GM10847 (cell line): ENCODE data around the gene MPPED2.

Source experiments
- POLR2A ChIP-seq: IDR thresholded peaks from 2 replicates; pipeline ENCODE4 v1.6.1; 2011; ENCODE audit not compliant: insufficient read length; ENCODE audit errors: extremely low read depth

The MPPED2 gene

DNA sequence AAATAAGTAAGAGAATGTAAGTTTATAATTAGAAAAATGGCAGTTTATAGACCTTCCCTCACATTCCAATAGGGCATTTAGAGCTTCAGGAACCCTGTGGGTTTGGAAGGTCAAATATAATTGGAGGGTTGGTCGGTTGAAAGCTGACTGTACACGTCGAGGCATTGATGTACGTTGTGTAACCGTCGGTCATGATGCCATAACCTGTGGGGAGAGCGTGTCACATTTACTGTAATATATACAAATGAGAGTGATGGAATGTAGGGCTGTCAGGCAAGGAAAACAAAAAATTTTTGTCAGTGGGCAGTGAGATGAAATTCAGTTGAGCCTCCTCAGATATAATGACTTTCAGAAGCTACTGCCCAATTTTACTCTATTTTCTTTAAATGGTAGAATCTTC lies 174.8 kb downstream of the MPPED2 start:
- no peak for TF ChIP-seq POLR2A

DNA sequence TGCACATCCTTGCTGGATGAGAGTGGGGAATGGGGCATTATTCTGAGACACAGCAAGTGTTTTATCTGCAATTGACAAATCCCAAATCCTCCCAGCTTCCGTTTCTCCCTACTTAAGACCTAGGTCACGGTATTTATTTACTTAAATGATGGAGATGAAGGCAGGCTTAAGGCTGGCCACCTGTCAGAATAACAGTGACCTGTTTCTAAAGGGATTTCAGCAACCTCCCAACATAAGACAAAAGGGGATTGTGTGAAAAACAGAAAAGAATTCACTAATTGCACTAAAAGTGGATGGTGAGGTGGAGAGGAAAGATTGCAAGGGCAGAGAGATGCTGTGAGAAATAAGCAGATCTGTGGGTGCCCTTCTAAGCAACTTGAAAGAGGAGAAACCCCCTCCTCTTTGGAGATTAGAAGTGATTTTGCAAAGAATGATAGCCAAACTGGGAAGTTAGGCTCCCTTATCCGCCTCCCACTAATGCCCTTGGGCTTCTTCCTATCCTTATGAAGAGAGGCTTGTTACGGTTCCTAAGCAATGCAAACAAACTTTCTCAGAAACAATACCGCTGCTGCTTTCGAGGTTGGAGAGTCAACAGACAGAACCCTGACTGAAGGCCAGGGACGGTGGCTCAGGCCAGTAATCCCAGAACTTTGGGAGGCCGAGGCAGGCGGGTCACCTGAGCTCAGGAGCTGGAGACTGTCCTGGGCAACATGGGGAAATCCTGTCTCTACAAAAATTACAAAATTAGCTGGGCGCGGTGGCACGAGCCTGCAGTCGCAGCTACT lies 179.0 kb downstream of the MPPED2 start:
- no peak for TF ChIP-seq POLR2A

DNA sequence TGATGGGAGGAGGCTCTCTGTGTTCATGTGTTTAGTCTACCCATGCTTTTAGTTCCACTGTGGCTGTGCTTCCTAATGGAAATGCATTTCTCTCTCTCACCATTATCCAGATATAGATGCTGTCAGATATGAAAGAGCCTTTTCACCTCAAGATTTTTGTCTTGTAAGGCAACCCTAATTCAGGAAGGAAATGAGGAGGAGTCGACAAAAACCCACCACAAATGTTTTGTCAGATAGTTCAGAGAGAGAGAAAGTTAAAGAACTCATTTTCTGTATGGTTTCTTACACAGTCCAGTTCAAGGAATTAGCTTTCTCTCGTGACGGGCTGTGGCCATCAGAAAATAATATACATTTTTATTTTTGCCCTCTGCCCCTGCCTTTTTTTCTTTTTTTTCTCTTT lies 180.8 kb downstream of the MPPED2 start:
- no peak for TF ChIP-seq POLR2A

GRCh38 chr11:30404136-30404535 lies 182.0 kb downstream of the MPPED2 start:
- TF ChIP-seq POLR2A: no peak

DNA sequence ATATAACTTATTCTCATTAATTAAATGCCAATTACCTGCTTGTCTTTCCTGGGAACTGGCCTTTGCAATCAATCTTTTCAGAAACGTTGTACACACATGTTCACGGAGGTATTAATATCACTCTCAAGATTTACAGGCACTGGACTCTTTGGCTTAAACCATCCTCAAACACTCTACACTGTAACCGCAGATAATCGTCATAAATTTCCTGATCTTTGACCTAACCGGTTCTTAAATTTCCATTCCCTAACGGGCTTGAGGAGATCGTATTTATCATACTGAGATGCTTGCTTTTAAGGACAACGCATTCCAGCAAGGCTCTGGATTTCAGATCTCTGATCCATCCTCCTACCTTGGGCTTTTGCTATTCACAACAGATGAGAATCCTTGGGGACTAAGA lies 190.4 kb downstream of the MPPED2 start:
- no peak for TF ChIP-seq POLR2A

GRCh38 chr11:30393012-30393411 lies 193.1 kb downstream of the MPPED2 start:
- no peak for TF ChIP-seq POLR2A

GRCh38 chr11:30392221-30392784 lies 193.8 kb downstream of the MPPED2 start:
- TF ChIP-seq POLR2A: no peak

DNA sequence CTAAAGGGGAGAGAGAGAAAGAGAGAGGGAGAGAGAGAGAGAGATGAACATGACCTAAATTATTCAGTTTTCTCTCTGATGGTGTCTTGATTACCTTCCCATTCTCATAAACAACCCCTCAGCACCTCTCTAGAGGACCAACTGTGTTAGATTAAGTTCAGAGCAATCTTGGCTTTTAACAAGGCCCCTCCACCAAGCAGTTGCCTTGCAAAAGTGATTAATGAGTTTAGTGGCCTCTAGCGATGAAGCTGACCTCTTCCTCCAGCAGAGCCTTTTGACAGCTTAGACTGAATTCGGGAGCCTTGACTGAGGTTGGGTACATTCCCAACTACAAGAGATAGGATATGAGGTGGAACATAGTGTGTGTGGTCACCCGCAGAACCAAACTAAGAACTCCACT lies 197.2 kb downstream of the MPPED2 start:
- no peak for TF ChIP-seq POLR2A

GRCh38 chr11:30387891-30388861 lies 198.0 kb downstream of the MPPED2 start:
- TF ChIP-seq POLR2A: no peak

GRCh38 chr11:30381879-30382278 lies 204.3 kb downstream of the MPPED2 start:
- no peak for TF ChIP-seq POLR2A

- TF ChIP-seq POLR2A: no peak
Observed at GRCh38 chr11:30380846-30381245, 205.3 kb downstream of the MPPED2 start.

DNA sequence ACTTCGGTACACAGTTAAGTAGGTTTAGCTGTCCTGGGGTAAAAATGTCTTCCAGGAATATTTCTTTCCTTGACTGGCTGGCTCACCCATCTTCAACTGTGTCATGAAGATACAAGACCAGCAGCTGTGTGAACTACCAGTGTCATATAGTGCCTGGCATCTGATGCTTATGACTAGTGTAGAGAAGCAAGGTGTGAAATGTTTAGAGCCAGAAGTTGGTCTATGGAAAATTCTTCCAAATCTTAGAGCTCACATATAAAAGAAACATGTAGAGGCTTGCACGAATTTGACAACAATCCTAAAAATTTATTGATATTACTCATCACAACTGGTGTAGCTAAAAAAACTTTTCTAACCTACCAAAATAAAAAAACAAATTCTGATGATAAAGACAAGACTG lies 208.8 kb downstream of the MPPED2 start:
- TF ChIP-seq POLR2A: no peak

DNA sequence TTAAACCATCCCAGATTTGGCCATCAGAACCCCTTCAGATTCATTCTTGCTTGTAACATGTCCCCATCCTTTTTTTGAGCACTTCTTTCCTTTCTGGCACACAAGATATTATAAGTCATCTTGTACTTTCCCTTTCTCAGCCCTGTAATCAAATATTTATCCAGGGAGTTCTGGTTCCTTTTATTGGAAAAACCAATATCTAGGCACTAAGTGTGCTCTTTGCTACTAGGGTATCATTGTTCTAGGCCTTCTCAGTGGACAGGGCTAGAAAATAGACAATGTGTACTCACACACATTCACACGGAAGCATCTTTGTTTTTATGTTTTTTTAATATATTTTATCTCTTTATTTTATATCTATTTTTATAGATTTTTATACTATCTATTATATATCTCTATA lies 216.0 kb downstream of the MPPED2 start:
- no peak for TF ChIP-seq POLR2A

- TF ChIP-seq POLR2A: no peak
Observed at GRCh38 chr11:30368394-30368793, 217.8 kb downstream of the MPPED2 start.

DNA sequence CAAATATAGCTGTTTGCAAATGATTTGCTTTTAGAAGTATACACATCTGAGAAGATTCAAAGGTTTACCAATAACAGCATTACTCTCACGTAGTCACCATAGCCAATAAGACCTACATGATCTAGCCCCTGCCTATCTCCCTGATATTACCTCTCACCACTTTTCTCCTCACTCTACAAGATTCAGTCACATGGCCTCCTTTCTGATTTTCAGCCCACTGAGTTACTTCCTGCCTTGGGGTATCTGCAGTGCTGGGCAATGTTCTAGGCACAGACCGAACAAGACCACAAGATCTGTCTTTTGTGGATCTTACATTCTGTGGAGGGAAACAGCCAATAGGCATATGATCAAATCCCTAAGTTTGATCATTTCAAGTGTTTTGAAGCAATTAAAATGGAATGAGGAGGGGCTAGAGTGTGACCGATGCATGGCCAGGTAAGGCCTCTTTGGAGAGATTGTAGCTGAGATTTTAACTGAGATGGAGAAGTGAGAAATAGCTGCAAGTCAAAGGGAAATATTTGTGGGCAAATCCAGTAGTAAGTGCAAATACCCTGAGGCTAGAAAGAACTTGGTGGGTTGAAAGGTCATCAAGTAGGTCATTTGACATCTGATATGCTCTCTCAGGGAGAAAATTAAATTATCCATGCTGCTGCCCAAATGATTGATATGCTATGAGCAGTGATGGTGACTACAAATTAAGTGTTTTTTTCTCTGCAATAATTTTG lies 220.2 kb downstream of the MPPED2 start:
- TF ChIP-seq POLR2A: no peak
